Thyroid gland (tissue), 4 donors: Measurements from ENCODE around the gene BMS1.
A peak's percentile ranks its signal among the peaks of the same experiment; 100 is the strongest.

Experiments used
- POLR2A ChIP-seq, 2 donors: fragments of 450-650 bp; IDR thresholded peaks; one replicate each; pipeline ENCODE4 v1.6.1; 2017; ENCODE audit warnings: antibody characterized with exemption in 2 of 2, mild to moderate bottlenecking in 2 of 2, moderate library complexity in 1 of 2
- TF ChIP-seq, protein P1 (sequence below), 6 experiments: fragments of 200-600 bp in 3 of 6; fragments of 450-650 bp in 3 of 6; sonication (generic) in 3 of 6; IDR thresholded peaks; one replicate each; pipeline ENCODE4 v1.5.1; 2016 to 2019; ENCODE audit warnings: antibody characterized with exemption in 6 of 6, mild to moderate bottlenecking in 2 of 6, inconsistent platforms in 1 of 6, moderate library complexity in 1 of 6

GRCh38 chr10:42782446-42783180 is at the start of gene BMS1:
- TF ChIP-seq, protein P1, sequence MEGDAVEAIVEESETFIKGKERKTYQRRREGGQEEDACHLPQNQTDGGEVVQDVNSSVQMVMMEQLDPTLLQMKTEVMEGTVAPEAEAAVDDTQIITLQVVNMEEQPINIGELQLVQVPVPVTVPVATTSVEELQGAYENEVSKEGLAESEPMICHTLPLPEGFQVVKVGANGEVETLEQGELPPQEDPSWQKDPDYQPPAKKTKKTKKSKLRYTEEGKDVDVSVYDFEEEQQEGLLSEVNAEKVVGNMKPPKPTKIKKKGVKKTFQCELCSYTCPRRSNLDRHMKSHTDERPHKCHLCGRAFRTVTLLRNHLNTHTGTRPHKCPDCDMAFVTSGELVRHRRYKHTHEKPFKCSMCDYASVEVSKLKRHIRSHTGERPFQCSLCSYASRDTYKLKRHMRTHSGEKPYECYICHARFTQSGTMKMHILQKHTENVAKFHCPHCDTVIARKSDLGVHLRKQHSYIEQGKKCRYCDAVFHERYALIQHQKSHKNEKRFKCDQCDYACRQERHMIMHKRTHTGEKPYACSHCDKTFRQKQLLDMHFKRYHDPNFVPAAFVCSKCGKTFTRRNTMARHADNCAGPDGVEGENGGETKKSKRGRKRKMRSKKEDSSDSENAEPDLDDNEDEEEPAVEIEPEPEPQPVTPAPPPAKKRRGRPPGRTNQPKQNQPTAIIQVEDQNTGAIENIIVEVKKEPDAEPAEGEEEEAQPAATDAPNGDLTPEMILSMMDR (IDR thresholded peaks at IDR 0.05), result no peak
- TF ChIP-seq POLR2A (IDR thresholded peaks at IDR 0.05), result peak; percentile 7 to 80
